ENCODE data around the gene SNX10.

Gene SNX10

GRCh38 chr7:26404189-26404996, 112.7 kb downstream of the SNX10 start:
- DNase-seq (ENCODE audit: low spot score), result no peak

DNA sequence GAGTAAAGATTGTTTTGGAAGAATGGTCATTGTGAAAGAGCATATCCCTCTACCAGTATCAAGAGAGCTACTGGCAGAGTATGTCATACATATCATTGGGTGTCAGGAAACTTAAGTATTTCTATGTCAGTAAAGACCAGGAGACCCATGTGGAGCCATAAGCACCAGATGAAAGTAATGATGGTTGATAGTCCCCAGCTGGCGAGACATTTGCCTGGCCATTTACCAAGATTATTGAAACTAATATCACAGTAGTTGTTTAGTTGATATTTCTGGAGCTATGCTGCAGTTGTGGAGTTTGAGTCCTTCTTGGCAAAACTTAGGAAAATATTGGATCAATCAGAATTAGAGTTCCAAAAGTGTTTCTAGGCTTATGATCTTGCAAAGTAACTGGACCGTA, 114.8 kb downstream of the SNX10 start:
- DNase-seq (ENCODE audit: low spot score), result no peak

GRCh38 chr7:26409661-26410547, 118.2 kb downstream of the SNX10 start:
- no peak for DNase-seq (ENCODE audit: low spot score)

DNA sequence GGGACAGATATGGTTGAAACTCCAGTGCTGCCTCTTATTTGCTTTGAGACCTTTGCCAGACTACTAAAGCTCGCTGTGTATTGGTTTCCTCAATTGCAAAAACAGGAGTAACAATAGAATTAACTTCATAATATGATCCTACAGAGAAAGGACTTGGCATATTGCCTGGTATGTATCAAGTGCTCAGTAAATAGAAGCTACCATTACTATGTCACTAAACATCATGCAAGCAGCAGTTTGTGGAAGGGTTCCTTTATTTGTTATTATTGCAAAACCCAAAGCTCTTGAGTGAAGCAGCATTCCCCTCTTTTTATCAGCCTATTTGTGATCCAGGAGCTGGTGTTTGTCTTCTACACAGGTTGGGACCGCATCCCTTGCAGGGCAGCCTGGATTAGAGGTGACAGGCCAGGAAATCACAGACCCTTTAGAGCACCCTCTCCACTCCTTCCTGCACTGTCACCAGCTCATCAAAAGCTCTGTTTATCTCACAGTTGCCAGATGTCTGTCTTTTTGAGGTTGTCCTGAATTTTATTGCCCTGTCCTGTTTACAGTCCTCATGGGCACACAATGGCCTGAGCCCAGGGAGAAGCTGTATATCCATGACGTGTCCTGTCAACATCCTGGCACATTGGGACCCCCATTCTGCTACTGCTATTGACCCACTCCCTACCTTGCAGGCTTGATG, 121.5 kb downstream of the SNX10 start:
- DNase-seq (ENCODE audit: low spot score), result no peak

DNA sequence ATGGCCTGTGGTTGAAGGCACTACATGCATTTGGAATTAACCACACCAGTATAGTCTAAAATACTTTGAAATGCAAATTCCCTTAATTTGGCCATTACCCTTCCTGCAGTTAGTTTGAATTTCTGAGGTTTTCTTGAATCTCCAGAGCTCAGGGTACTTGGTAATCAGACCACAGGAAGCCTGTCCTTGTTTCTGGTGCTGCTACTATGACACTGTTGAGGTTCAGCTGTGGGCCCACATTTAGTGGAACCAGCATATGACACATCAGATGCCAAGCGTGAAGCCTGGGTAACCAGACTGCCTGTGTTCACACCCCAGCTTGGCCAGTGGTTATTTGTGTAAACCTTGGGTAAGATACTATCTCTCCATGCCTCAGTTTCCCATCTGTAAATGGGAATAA, 124.3 kb downstream of the SNX10 start:
- DNase-seq (ENCODE audit: low spot score), result no peak

DNA sequence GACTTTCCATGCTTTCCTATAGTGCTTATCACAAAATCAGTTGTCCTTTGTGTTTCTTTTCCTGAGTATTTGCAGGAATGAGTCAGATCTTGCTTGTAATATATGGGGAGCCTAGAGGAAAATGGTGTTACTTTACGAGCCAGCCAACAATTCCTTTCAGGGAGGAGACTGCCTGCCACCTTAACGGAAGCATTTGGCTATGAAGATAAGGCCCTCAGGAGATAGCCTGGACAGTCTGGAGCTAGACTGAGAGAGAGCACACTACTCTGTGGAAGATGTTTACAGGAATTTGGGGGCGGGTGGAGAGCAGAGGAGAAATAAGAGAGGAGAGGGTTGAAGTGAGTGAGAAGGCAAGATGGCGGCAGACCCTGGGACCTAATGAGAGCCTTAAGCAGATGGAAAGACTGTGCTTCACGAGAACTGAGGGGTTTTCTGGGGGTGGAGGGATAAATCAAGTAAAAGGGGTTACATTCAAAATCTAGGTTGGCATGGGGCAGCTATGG, 126.3 kb downstream of the SNX10 start:
- DNase-seq (ENCODE audit: low spot score), result no peak

GRCh38 chr7:26419198-26419597, 127.5 kb downstream of the SNX10 start:
- DNase-seq (ENCODE audit: low spot score), result no peak

DNA sequence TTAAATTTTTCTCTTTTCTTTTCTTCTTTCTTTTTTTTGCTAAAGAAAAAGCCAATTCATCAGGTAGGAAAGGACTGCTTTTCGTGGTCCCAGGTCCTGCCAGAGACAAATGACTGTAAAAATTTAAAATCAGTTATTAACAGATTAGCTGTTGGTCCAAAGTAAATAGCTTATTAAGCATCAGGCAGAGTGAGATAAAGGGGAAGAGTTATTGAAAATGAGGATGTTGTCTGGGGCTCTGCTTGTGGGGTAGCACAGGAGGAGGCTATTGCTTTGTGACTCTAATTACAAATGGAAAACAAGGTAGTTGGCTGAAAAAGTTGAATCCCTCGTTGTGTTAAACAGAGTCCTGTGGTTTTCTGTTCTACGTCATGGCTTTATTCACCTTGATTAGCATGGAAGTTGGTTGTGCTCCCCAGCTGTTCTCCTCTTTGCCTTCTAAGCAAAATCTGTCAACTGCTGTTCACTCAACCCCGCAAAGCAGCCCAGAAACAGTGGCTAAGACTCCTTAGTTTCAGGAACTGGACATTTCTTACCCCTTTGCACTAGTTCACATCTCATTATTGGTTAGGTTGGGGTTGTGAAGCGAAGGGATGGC, 128.9 kb downstream of the SNX10 start:
- DNase-seq (ENCODE audit: low spot score), result no peak

DNA sequence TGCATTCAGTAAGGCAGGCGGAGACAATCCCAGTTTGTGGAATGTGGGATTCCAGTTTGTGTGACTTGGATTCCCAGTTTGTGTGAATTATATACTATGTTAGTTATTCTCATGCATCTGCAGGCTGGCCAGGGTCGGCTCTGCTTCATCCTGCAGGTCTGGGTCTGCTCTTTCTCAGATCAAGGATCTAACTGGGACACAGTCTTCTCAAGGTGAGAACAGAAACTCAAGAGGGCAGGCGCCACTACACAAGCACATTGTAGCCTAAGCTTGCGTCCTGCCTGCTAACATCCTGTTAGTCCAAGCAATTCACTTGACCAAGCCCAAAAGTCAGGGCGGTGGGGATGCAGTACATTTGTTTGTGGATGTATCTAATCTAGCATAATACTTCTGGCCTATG, 131.1 kb downstream of the SNX10 start:
- no peak for DNase-seq (ENCODE audit: low spot score)

DNA sequence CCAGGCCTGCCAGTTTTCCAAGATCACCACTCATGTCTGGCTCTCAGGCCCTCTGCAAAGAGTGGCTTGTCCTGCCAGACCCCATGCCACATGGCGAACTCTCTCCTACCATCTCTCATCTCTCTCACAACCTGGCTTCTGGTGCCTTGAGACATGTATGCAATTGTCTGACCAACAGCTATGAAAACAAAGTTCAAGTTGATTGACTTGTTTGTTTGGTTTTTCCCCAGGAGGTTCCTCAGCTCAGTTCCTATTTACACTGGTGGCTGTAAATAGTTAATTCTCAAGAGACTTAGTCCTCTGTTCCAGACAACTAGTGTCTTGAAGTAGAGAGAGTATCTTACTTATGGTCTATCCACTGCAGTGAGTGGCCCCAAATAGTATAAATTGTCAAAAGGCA, 131.8 kb downstream of the SNX10 start:
- no peak for DNase-seq (ENCODE audit: low spot score)
